LHCN-M2 (cell line): ENCODE results near the gene ZNF385C. TPM values are rescaled to one million over a fixed set of nuclear protein-coding genes. Genes with fewer than 3 reads are reported as not detected.
A peak's percentile ranks its signal among the peaks of the same experiment; 100 is the strongest.
"Not testable (repeated sequence)": the region's sequence is repeated elsewhere in the genome, so short reads cannot be mapped to it uniquely, and the experiment has no call there.

Experiments
- DNase-seq: peaks from one replicate; pipeline ENCODE4 v3.0.0-alpha.2; 2012; ENCODE audit warnings: low read depth
- polyA plus RNA-seq: library from polyadenylated mRNA; unstranded; fragments of >200 nt; gene quantifications from one replicate; pipeline ENCODE4 v1.2.1, GENCODE V29; 2012; ENCODE audit warnings: missing spikeins
- total RNA-seq: library from RNA; depleted of rRNA; stranded (reverse); fragments of >200 nt; gene quantifications from 2 replicates; pipeline ENCODE4 v1.2.3, GENCODE V29; 2014; rRNA removed

ZNF385C gene, protein sequence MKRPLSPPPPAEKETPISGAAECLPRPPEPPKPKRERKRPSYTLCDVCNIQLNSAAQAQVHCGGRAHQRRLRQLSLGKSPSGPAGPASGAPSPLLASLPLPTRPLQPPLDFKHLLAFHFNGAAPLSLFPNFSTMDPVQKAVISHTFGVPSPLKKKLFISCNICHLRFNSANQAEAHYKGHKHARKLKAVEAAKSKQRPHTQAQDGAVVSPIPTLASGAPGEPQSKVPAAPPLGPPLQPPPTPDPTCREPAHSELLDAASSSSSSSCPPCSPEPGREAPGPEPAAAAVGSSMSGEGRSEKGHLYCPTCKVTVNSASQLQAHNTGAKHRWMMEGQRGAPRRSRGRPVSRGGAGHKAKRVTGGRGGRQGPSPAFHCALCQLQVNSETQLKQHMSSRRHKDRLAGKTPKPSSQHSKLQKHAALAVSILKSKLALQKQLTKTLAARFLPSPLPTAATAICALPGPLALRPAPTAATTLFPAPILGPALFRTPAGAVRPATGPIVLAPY
- total RNA-seq = not detected in 2 replicates
- 0.09 TPM for polyA plus RNA-seq

GRCh38 chr17:42097691-42098631, at the start of gene ZNF385C:
TSS of gene ZNF385C (minus strand) at chr17:42098473. CDS start at chr17:42063056, 35,417 bp downstream.
- no peak for DNase-seq

- no peak for DNase-seq
Observed at GRCh38 chr17:42146911-42147607, 48.8 kb upstream of the ZNF385C start.

DNA sequence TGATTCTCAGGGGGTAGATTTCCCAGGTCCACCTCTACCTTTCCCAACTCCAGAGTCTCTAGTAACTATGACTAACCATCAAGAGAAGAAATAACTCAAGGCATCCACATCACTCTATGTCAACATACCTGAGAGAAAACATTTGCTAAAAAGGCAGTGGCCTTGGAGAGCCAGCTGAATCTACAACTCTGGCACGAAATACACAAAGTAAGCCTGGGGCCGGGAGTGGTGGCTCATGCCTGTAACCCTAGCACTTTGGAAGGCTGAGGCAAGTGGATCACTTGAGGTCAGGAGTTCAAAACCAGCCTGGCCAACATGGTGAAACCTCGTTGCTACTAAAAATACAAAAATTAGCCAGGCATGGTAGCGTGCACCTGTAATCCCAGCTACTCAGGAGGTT, 44.9 kb upstream of the ZNF385C start:
- peak; percentile 62 for DNase-seq

DNA sequence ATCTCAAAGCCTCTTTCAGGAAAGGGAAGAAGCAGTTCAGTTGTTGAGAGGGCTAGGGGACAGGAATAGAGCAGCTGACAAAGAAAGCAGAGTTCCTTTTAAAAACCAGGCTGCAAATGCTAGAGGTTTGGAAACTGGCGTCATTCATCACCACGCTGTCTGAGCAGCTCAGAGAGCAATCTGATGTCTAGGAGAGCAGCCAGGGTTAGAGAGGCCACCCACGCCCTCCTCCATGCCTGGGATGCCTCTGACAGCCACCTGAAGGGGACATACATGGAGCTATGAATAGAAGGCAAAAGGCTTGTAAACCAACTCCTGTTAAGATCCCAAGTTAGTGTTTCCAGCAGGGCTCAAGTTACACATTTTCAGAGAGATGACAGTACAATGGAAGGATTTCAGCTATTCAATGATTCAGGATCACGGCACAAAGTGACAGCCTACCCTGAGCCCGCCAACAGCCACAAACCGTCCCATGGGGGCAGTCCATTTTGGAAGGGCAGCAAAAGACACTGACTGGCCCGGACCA, 44.2 kb upstream of the ZNF385C start:
- DNase-seq = peak; percentile 86

GRCh38 chr17:42141382-42141781, 43.1 kb upstream of the ZNF385C start:
- DNase-seq = no peak

- DNase-seq = not testable (repeated sequence)
Observed at GRCh38 chr17:42140690-42141089, 42.4 kb upstream of the ZNF385C start.

- DNase-seq = no peak
Observed at GRCh38 chr17:42138749-42139492, 40.6 kb upstream of the ZNF385C start.

DNA sequence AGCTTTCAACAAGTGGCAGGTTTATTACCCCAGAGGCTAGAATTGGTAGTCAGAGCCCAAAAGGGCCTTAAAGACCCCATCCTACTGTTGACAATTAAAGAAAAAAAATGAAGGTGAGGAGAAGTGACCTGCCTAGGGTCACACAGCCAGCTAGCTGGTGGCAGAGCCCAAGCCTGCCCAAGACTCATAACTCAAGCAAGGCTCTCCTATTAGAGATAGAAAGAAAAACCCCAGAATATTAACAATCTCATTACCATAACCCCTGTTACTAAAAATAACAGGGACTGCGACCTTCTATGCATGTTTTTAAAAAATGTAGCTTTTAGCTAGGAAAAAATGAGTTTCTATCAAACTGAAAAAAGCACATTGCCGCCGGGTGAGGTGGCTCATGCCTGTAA, 38.4 kb upstream of the ZNF385C start:
- no peak for DNase-seq

DNA sequence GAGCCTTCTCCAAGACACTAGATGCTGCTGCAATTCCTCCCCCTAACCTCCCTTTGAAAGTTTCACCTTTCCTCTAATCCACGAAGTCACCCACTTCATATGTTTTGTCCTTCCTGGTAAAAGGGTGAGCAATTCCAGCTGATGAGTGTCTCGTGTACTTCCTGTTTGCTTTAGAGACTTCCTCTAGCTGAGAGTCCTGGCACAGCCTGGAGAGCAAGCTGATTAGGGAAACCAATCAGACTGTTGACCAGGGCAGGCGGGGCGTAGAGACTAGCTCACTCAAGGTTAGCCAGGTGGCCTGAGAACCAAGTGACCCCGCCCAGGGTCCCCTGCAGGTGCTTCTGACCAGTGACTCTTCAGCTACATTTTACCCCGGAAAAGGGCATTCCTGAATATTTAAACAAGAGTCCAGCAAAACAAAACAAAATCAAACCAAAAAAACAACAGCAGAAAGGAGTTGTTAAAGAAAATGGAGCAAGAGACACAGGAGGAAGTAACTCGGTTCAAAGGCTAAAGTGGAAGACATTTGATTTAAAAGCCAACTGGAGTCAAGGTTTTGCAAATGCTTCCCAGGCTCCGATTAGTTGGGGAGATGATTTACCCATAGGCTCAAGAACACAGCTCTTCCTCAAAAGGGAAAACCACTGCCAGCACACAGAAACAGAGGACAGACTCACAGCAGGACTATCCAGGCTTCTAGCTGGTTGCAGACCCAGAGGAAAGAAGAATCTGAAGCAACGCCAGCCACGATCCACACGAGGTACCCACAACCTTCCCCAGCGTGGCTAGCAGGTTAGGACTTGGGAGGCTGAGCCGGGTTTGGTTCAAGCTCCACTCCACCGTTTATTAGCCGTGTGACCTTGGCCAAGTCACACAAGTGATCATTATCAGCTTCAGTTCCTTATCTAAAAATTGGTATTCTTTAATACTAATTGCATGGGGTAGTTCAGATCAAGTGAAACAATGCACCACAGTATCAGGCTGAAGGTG, 37.7 kb upstream of the ZNF385C start:
- DNase-seq = peak; percentile 52

DNA sequence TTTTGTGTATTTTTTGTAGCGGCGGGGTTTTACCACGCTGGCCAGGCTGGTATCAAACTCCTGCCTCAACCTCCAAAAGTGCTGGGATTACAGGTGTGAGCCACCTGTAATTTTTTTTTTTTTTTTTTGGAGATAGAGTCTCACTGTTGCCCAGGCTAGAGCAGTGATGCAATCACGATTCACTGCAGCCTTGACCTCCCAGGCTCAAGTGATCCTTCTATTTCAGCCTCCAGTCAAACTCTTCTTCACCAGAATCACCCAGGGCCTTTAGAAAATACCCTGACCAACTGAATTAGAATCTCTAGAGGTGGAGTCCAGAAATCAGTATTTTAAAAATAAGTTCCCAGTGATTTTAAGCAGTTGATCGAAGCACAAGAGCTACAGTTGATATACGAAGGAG, 36.9 kb upstream of the ZNF385C start:
- no peak for DNase-seq

GRCh38 chr17:42133461-42134041, 35.3 kb upstream of the ZNF385C start:
- DNase-seq = peak; percentile 62

GRCh38 chr17:42132941-42133340, 34.7 kb upstream of the ZNF385C start:
- DNase-seq = peak; percentile 93

GRCh38 chr17:42131981-42132432, 33.7 kb upstream of the ZNF385C start:
- peak; percentile 35 for DNase-seq

GRCh38 chr17:42131232-42131631, 33.0 kb upstream of the ZNF385C start:
- no peak for DNase-seq

GRCh38 chr17:42130310-42130936, 32.1 kb upstream of the ZNF385C start:
- DNase-seq = no peak

DNA sequence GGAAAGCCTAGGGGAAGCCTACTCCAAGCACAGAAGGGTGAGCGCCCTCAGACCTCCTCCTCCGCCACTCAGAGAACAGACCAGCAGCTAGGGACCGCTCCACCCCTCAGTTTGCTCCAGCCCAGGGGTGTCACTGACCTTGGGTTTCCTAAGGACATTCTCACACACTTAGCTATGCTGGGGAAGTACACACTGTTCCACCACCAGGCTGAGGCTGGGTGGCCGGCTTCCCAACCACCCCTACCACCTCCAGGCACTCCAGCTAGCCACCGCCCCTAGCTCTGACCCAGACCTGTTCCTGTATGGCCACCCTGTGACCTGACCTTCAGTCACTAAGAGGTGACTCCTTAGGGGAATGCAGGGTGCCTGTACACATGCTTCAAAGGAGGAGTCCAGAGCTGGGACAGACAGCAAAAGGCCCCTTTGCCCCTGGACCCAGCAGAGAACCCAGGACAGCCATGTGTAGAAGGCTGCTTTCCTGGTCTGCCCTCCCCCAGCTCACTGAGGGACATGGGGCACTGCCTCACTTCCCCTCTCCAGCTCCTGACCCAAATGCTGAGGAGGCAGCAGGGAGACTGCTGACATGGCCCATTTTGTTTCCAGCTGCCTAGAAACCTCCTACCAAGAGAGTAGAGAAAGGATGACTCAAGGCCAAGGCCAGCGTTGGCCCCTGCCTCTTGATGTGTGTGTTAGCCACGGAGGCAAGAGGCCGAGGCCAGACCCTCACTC, 31.0 kb upstream of the ZNF385C start:
- DNase-seq = no peak

- DNase-seq = no peak
Observed at GRCh38 chr17:42127414-42127813, 29.1 kb upstream of the ZNF385C start.

- DNase-seq = no peak
Observed at GRCh38 chr17:42126836-42127235, 28.6 kb upstream of the ZNF385C start.
